ENCODE measurements around the gene NAP1L4. TPM values are rescaled to one million over a fixed set of nuclear protein-coding genes. Genes with fewer than 3 reads are reported as not detected.

NAP1L4 gene
- total RNA-seq, 1 experiment from 2014 or later, result 144 TPM

DNA sequence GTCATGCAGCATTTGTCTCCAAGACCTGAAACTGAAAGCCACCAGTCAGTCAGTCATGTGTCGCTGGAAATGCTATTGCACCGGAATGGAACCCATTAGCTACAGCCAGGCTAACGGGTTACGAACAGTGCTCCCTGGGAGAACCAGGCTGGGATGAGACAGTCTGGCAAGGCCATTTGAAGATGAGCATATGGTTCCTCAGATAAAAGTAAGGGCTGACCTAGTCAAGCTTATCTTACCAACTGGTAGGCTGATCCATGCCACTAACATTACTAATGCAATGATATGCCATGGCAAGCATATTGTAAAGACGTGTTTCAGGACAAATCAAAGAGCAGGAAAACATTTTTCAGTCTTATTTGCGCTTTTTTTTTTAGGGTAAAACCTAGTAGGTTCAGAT, 28.4 kb downstream of the NAP1L4 start:
- Histone ChIP-seq H3K4me1 (ENCODE audit: control insufficient read depth in 1 of 2, insufficient read depth in 2 of 2, low read length in 2 of 2) (no peaks in the 10 kb centered on the region), H3K9me3 (ENCODE audit: control insufficient read depth in 1 of 2, insufficient read depth in 1 of 2, low read depth in 1 of 2, low read length in 2 of 2) (no peaks in the 10 kb centered on the region), H4K20me1 (ENCODE audit: insufficient read depth) (no peaks in the 10 kb centered on the region), H3K79me2 (ENCODE audit: insufficient read depth, low read length) (peaks cover 94% of the 10 kb centered on the region), H2AFZ (ENCODE audit: low read depth, low read length, poor library complexity, severe bottlenecking) (no peak overlapping the region), H3K9ac (ENCODE audit: low read length) (no peak overlapping the region), H3K27ac (ENCODE audit: low read depth, low read length) (no peak overlapping the region), H3K4me3 (replicated peaks in 1 of 2; ENCODE audit: low read depth in 1 of 2, low read length in 2 of 2) (no peak overlapping the region), H3K36me3 (ENCODE audit: control insufficient read depth in 1 of 2, insufficient read depth in 2 of 2, low read length in 2 of 2) (peaks cover 62 to 64% of the 10 kb centered on the region in 2 experiments), H3K4me2 (ENCODE audit: low read length) (no peak overlapping the region), H3K27me3 (ENCODE audit: insufficient read depth, low read length) (no peaks in the 10 kb centered on the region), H3K9me2 (ENCODE audit: insufficient read depth) (no peaks in the 10 kb centered on the region)
- RAD21 ChIA-PET (ENCODE audit: low non-redundant PET in 1 of 2, low total read pairs in 2 of 2, uncharacterized antibody in 2 of 2, unreplicated experiment in 2 of 2), result no interaction called here
- intact Hi-C loops (cut with micrococcal nuclease), result no loop called here
- CTCF ChIA-PET, result no interaction called here
- ATAC-seq (no peak), DNase-seq (ENCODE audit: low read depth, low spot score) (no peak)
- BruUV-seq (replicated peaks), result no TSS peak
- POLR2A ChIA-PET, result no interaction called here
- no peak for TF ChIP-seq MAX (IDR thresholded peaks at IDR 0.05)

GRCh38 chr11:2963112-2963754, 28.9 kb downstream of the NAP1L4 start:
- RAD21 ChIA-PET (ENCODE audit: low non-redundant PET in 1 of 2, low total read pairs in 2 of 2, uncharacterized antibody in 2 of 2, unreplicated experiment in 2 of 2), result no interaction called here
- peaks cover 57 to 61% of the 10 kb centered on the region in 2 experiments for H3K36me3 ChIP-seq (ENCODE audit: control insufficient read depth in 1 of 2, insufficient read depth in 2 of 2, low read length in 2 of 2)
- no peak for TF ChIP-seq ELF1 (IDR thresholded peaks at IDR 0.05; ENCODE audit: borderline replicate concordance, low read depth)
- no peak for TF ChIP-seq TCF7L2 (IDR thresholded peaks at IDR 0.05; ENCODE audit: borderline replicate concordance, extremely low read depth, insufficient read depth, insufficient read length)
- TF ChIP-seq, protein P1, sequence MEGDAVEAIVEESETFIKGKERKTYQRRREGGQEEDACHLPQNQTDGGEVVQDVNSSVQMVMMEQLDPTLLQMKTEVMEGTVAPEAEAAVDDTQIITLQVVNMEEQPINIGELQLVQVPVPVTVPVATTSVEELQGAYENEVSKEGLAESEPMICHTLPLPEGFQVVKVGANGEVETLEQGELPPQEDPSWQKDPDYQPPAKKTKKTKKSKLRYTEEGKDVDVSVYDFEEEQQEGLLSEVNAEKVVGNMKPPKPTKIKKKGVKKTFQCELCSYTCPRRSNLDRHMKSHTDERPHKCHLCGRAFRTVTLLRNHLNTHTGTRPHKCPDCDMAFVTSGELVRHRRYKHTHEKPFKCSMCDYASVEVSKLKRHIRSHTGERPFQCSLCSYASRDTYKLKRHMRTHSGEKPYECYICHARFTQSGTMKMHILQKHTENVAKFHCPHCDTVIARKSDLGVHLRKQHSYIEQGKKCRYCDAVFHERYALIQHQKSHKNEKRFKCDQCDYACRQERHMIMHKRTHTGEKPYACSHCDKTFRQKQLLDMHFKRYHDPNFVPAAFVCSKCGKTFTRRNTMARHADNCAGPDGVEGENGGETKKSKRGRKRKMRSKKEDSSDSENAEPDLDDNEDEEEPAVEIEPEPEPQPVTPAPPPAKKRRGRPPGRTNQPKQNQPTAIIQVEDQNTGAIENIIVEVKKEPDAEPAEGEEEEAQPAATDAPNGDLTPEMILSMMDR (IDR thresholded peaks at IDR 0.05 in 2 of 3, conservative IDR thresholded peaks at IDR 0.05 in 1 of 3; ENCODE audit: borderline replicate concordance in 1 of 3, insufficient read depth in 1 of 3, low read depth in 2 of 3, low read length in 2 of 3), result no peak
- TF ChIP-seq POLR2A (IDR thresholded peaks at IDR 0.05; ENCODE audit: borderline replicate concordance, extremely low read depth, insufficient read depth, insufficient read length), result no peak
- no peak for TF ChIP-seq SRF (IDR thresholded peaks at IDR 0.05; ENCODE audit: low read depth)
- TF ChIP-seq EZH2 (IDR thresholded peaks at IDR 0.05), result no peak

More at GRCh38 chr11:2963112-2963754, 28.9 kb downstream of the NAP1L4 start:
- Histone ChIP-seq H3K27ac (ENCODE audit: low read depth, low read length) (no peak overlapping the region), H3K9me3 (ENCODE audit: control insufficient read depth in 1 of 2, insufficient read depth in 1 of 2, low read depth in 1 of 2, low read length in 2 of 2) (no peaks in the 10 kb centered on the region), H3K9me2 (ENCODE audit: insufficient read depth) (no peaks in the 10 kb centered on the region), H4K20me1 (ENCODE audit: insufficient read depth) (no peaks in the 10 kb centered on the region), H3K79me2 (ENCODE audit: insufficient read depth, low read length) (peaks cover 94% of the 10 kb centered on the region), H3K9ac (ENCODE audit: low read length) (no peak overlapping the region), H3K27me3 (ENCODE audit: insufficient read depth, low read length) (no peaks in the 10 kb centered on the region), H2AFZ (ENCODE audit: low read depth, low read length, poor library complexity, severe bottlenecking) (no peak overlapping the region), H3K4me1 (ENCODE audit: control insufficient read depth in 1 of 2, insufficient read depth in 2 of 2, low read length in 2 of 2) (no peaks in the 10 kb centered on the region), H3K4me2 (ENCODE audit: low read length) (no peak overlapping the region), H3K4me3 (replicated peaks in 1 of 2; ENCODE audit: low read depth in 1 of 2, low read length in 2 of 2) (no peak overlapping the region)
- intact Hi-C loops (cut with micrococcal nuclease), result no loop called here
- ATAC-seq (no peak), DNase-seq (ENCODE audit: low read depth, low spot score) (no peak)
- POLR2A ChIA-PET, result no interaction called here
- no TSS peak for BruUV-seq (replicated peaks)
- CTCF ChIA-PET, result no interaction called here

Measured in HCT116 (cell line).